HL-60/S4 treated with phorbol 12-myristate 13-acetate at 8.2 ng/mL for 4 days and 3 days (cell line): ENCODE measurements around the gene KIAA1191.

Source experiments
- in situ Hi-C: fragments of 300-500 bp; cut with MboI; formaldehyde crosslinking; loops from 2 replicates; pipeline ENCODE4 v1.15.0; 2022; ENCODE audit warnings: low sequenced_read_pairs

The KIAA1191 gene

GRCh38 chr5:176365351-176366231 lies 4.0 kb upstream of the KIAA1191 start, which contains the start of gene ARL10:
ARL10 (plus strand) TSS chr5:176365487; CDS start chr5:176365564, 77 bp downstream.
- in situ Hi-C loops = no loop called here

DNA sequence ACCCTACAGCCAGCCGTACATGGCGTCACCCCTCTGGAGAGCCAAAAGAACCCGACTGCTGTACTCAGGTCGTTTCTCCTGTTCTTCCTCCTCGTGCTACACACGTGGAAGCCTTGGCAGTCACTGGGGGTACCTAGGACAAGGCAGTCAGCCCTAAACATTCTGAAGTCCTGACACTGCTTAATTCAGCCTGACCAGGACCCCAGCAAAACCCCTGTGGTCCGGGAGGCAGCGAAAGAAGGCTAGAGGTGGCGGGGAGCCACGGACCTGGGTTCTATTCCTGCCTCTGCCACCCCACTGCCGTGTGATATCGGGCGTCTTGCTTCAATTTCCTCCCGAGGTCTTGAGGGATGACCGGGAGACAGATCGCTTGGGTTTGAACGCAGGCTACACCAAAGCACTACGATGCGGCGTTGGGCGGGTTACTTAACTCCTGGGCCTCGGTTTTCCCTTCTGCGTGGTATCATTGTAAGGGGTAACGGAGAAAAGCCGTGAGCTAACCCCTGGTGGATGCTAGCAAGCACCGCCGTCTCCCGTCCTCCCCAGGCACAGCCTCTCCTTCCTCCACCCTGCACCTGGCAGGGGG lies 3.3 kb upstream of the KIAA1191 start:
- in situ Hi-C loops = no loop called here

DNA sequence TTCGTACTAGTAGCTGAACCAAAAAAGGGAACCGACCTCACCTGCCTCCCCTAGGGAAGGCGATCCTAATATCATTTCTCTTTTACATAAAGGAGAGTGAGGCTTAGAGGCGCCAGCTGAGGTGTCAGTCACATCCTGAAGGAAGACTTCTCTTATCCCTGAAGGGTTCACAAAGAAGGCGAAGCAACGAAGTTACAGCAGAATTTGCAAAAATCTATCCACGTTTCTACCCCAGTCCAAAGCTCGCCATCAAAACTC lies 598 bp upstream of the KIAA1191 start:
- in situ Hi-C loops = no loop called here

- in situ Hi-C loops = no loop called here
These were observed 599 bp downstream of the KIAA1191 start for GRCh38 chr5:176360894-176361436.

GRCh38 chr5:176359658-176360057 lies 1.9 kb downstream of the KIAA1191 start:
- in situ Hi-C loops = no loop called here

GRCh38 chr5:176356179-176356566 lies 5.4 kb downstream of the KIAA1191 start:
- in situ Hi-C loops = no loop called here

- in situ Hi-C loops = no loop called here
These were observed 6.0 kb downstream of the KIAA1191 start for GRCh38 chr5:176355400-176356178.

DNA sequence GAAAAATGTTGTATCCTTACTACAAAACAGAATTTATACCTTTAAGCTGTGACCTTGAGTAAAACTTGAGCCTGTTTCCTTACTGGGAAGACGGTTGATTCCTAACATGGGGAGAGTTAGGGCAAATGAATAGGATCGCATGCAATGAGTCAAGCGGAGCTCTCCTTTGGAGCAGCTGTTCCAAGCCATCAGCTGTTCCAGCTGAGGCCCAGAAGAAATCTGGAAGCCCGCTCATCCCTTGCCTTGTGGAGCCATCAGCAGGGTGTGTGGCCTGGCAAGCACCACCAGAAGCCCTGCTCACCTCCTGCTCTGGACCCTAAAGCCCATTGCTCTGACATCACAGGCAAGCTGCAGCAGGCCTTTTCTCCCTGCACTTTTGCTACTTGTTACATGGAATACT lies 8.0 kb downstream of the KIAA1191 start:
- in situ Hi-C loops = no loop called here

GRCh38 chr5:176352116-176352878 lies 9.3 kb downstream of the KIAA1191 start:
- in situ Hi-C loops = no loop called here

GRCh38 chr5:176350416-176350815 lies 11.1 kb downstream of the KIAA1191 start:
- in situ Hi-C loops = no loop called here

DNA sequence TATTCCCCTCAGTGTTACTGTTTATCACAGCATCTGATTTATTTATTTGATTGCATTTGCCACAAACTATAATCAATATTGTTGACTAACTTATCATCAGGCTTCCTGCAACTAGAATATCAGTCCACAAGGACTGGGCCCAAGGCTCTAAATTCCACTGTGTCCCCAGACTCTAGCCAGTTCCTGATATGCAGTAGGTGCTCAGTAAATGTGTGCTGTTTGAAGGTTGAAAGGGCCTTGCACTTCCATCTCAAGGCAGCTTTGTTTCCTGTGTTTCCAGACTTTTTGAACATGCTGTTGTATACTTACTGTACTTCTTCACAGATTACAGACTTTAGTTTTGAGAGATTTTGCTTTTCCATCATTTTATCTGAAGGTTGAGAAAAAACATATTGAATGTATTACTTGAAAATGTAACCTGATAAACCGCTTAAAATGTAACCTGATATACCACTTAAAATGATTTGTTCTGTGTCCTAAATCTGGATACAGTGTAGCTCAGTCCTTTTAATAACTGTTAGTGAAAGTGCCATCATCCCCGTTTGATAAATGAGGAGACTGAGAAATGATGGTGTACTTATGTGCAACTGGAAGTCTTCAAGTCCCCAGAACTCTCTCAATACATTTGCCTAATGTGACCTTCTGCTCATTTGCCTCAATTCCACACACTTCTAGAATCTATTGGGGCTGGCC lies 18.7 kb downstream of the KIAA1191 start:
- in situ Hi-C loops = no loop called here

GRCh38 chr5:176342158-176342483 lies 19.4 kb downstream of the KIAA1191 start:
- in situ Hi-C loops = no loop called here

DNA sequence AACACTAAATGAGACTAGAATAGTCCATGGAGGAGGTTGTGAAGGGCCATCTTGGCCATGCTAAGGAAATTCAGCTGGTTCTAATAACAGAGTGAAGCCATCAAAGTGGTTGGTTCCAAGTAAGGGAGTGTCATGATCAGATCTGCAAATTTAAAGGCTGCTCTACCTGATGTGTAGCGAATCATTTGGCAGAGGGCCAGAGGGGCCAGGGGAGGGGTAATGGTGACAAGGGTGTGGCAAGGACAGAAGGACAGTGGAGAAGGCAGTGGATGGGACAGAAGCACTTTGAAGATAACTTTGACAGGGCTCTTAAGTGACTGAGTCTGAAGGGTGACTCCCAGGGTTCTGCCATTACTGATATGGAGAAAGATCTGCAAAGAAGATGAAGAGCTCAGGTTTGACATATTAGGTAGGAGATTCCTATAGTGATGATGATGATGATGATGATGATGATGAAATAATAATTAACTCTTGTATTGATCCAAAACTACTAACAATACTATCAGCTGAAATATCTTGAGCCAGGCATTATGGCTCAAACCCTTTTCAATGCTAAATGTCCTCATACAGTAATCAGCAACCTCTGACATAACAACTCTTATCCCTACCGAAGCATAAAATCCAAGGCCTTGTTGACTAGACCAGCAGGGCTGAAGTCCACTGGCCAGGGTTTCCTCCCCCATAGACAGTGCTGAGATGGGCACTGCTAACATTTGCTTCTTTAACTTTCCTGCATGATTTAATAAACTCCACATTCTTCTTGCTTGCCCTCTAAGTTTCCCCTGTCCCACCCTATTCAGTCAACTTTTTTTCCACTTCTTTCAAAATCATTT lies 20.0 kb downstream of the KIAA1191 start:
- in situ Hi-C loops = no loop called here

DNA sequence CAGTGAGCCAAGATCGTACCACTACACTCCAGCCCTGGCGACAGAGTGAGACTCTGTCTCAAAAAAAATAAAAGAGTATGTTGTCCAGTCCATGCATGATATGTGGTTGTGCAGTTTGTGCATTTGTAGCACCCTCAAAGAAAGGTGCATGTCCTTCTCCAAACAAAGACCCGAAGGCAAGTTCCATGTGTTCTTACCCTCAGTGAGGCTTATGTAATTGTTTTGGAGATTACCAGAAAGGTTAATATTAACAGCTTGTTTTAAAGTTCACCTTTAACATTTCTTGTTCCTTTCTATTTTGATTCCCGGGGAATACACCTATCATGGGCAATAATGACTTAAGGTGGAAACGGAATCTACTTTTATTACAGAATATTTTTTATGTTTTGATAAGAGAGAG lies 22.3 kb downstream of the KIAA1191 start:
- in situ Hi-C loops = no loop called here

- in situ Hi-C loops = no loop called here
These were observed 23.7 kb downstream of the KIAA1191 start for GRCh38 chr5:176337913-176338312.

- in situ Hi-C loops = no loop called here
These were observed 27.4 kb downstream of the KIAA1191 start for GRCh38 chr5:176334031-176334770.

- in situ Hi-C loops = no loop called here
These were observed 41.0 kb downstream of the KIAA1191 start for GRCh38 chr5:176320577-176320976.

DNA sequence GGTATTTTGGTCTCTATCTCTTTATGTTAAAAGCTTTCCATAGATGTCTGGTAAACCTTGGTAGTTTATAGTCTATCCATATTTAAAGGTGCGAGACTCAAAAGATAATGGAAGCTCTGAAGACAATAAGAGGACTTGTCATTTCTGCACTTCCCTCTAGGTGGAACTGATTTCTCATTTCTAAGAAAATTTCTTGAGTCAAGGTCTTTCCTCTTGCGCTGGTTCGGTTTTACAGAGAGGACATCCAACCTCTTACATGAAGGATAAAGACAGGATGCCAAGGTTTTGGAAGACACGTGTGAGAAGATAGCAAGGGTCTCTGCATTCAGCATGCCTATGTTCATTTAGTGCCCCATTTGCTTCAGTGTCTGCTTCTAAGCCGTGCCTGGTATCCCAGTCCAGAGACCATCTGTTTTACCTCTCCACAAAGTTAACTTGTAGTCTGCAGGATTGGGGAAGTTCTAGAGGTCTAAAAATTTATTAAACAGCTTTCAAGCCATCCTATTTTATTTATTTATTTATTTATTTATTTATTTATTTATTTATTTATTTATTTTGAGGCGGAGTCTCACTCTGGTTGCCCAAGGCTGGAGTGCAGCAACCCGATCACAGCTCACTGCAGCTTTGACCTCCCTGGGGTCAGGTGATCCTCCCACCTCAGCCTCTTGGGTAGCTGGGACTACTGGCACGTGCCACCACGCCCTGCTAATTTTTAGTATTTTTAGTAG lies 41.6 kb downstream of the KIAA1191 start:
- in situ Hi-C loops = no loop called here
